WI38 (cell line): ENCODE data around the gene FLOT1.
"Not testable (repeated sequence)": the region's sequence is repeated elsewhere in the genome, so short reads cannot be mapped to it uniquely, and the experiment has no call there.

ENCODE experiments used
- H3K4me3 ChIP-seq: 2 replicates; pipeline ENCODE4 v1.5.1; 2011; ENCODE audit warnings: low read depth, mild to moderate bottlenecking, control low read depth, low read length
- CTCF ChIP-seq: IDR thresholded peaks from 2 replicates; pipeline ENCODE4 v1.5.1; 2012; ENCODE audit warnings: low read depth, mild to moderate bottlenecking, control low read depth, low read length

The FLOT1 gene

GRCh38 chr6:30760549-30760948 is 18.1 kb upstream of the FLOT1 start:
- TF ChIP-seq CTCF: no peak

GRCh38 chr6:30759575-30760239 is 17.2 kb upstream of the FLOT1 start:
- H3K4me3 ChIP-seq: no peak overlapping the region
- no peak for TF ChIP-seq CTCF

More at GRCh38 chr6:30760549-30760948, 18.1 kb upstream of the FLOT1 start:
- no peak overlapping the region for H3K4me3 ChIP-seq

GRCh38 chr6:30757261-30757904 is 14.9 kb upstream of the FLOT1 start:
- no peak for TF ChIP-seq CTCF
- no peak overlapping the region for H3K4me3 ChIP-seq

- H3K4me3 ChIP-seq: not testable (repeated sequence)
Measured at GRCh38 chr6:30756405-30757003, 14.0 kb upstream of the FLOT1 start.

- no peak overlapping the region for H3K4me3 ChIP-seq
- TF ChIP-seq CTCF: no peak
Measured at GRCh38 chr6:30754631-30755030, 12.1 kb upstream of the FLOT1 start.

- TF ChIP-seq CTCF: no peak
- peak overlapping the region; percentile 22; the same call in 1 of the 2 replicates for H3K4me3 ChIP-seq
Measured at GRCh38 chr6:30752157-30752927, 9.9 kb upstream of the FLOT1 start.

GRCh38 chr6:30750379-30750668 is 7.8 kb upstream of the FLOT1 start:
- no peak for TF ChIP-seq CTCF

More at GRCh38 chr6:30750379-30750668, 7.8 kb upstream of the FLOT1 start:
- H3K4me3 ChIP-seq: no peak overlapping the region
